Spleen (tissue), 11 donors: Measurements from ENCODE around the gene CLCNKA. TPM values are rescaled to one million over a fixed set of nuclear protein-coding genes. Genes with fewer than 3 reads are reported as not detected.

ENCODE experiments used
- DNase-seq: peaks from one replicate; pipeline ENCODE4 v3.0.0-alpha.2; 2020
- H3K27ac ChIP-seq, 8 donors: fragments of 200-600 bp; sonication (generic) in 7 of 8; 1 replicate in 4 of 8; 2 replicates in 4 of 8; pipeline versions ENCODE4 v1.5.0 to v1.8.0; 2016 to 2021; ENCODE audit warnings: inconsistent platforms in 4 of 8, mild to moderate bottlenecking in 4 of 8, moderate library complexity in 1 of 8
- H3K27me3 ChIP-seq, 7 donors: fragments of 200-600 bp; sonication (generic) in 6 of 7; replicated peaks in 1 of 7; 1 replicate in 4 of 7; 2 replicates in 3 of 7; pipeline versions ENCODE4 v1.5.0 to v1.8.0; 2016 to 2021; ENCODE audit warnings: inconsistent platforms in 3 of 7, mild to moderate bottlenecking in 1 of 7
- H3K36me3 ChIP-seq, 6 donors: fragments of 200-600 bp; sonication (generic) in 5 of 6; 1 replicate in 4 of 6; 2 replicates in 2 of 6; pipeline versions ENCODE4 v1.5.0 to v1.8.0; 2016 to 2021; ENCODE audit warnings: inconsistent platforms in 2 of 6
- H3K4me1 ChIP-seq, 6 donors: fragments of 200-600 bp; sonication (generic) in 5 of 6; 1 replicate in 3 of 6; 2 replicates in 3 of 6; pipeline versions ENCODE4 v1.5.0 to v1.8.0; 2016 to 2021; ENCODE audit warnings: inconsistent platforms in 3 of 6
- H3K4me3 ChIP-seq, 8 donors: fragments of 200-600 bp; sonication (generic) in 7 of 8; 1 replicate in 4 of 8; 2 replicates in 4 of 8; pipeline versions ENCODE4 v1.5.0 to v1.8.0; 2016 to 2021; ENCODE audit warnings: inconsistent platforms in 4 of 8, mild to moderate bottlenecking in 4 of 8, moderate library complexity in 2 of 8
- H3K9me3 ChIP-seq, 8 donors: fragments of 200-600 bp; sonication (generic) in 7 of 8; 1 replicate in 4 of 8; 2 replicates in 4 of 8; pipeline versions ENCODE4 v1.5.0 to v1.8.0; 2016 to 2021; ENCODE audit warnings: inconsistent platforms in 4 of 8
- CTCF ChIP-seq, 11 experiments: fragments of 200-600 bp in 7 of 11; fragments of 450-650 bp in 4 of 11; sonication (generic) in 4 of 11; IDR thresholded peaks in 8 of 11; conservative IDR thresholded peaks in 3 of 11; 1 replicate in 7 of 11; 2 replicates in 4 of 11; pipeline versions ENCODE4 v1.4.0 to v1.8.0; 2016 to 2021; ENCODE audit warnings: antibody characterized with exemption in 11 of 11, inconsistent platforms in 4 of 11, mild to moderate bottlenecking in 1 of 11
- POLR2A ChIP-seq, 3 donors: fragments of 450-650 bp; IDR thresholded peaks; one replicate each; pipeline ENCODE4 v1.5.1; 2017; ENCODE audit warnings: antibody characterized with exemption in 3 of 3, mild to moderate bottlenecking in 1 of 3
- POLR2AphosphoS5 ChIP-seq, 3 donors: sonication (generic); formaldehyde crosslinking; IDR thresholded peaks; one replicate each; pipeline ENCODE4 v1.5.1; 2017; ENCODE audit warnings: antibody characterized with exemption in 3 of 3
- WGBS, 5 donors: extraction: QIAGEN DNeasy Blood & Tissue Kit in 3 of 5; methylation state at CpG; one replicate each; pipeline versions ENCODE4 v1.1.5 to v1.1.7; 2013 to 2018; 5-methylcytosine and 5-hydroxymethylcytosine counted together
- intact Hi-C: fragments of 100-400 bp; cut with DNase I; formaldehyde crosslinking; loops from one replicate; pipeline ENCODE4 v1.15.0; 2023; ENCODE audit warnings: low total_unique reads
- polyA plus RNA-seq, 3 donors: library from polyadenylated mRNA; stranded (reverse); fragments of 200-250 nt; gene quantifications; one replicate each; pipeline ENCODE4 v1.2.1, GENCODE V29; 2013
- total RNA-seq, 7 donors: library from RNA; depleted of rRNA in 3 of 7; stranded (reverse); fragments of >200 nt in 3 of 7; fragmentation: NEBNext Ultra II Directional in 4 of 7; extraction: Animal tissue kit (Norgen Biotek cat#: 25700) in 4 of 7; gene quantifications; one replicate each; pipeline versions ENCODE4 v1.1.0 to v1.2.1, GENCODE V29; 2016 to 2021
- donor health status: healthy with polysubstance abuse.
- donor health status: DM: no; HTN: no; CAD: no; lungs with moderate emphysema.
- donor health status: DM: no; HTN: no; CAD: no.
- donor health status: Bipolar disorder and iron deficiency.
- donor health status: healthy.
- donor health status: DM: no; HTN: no; CAD: no.
- donor health status: DM: yes; HTN: yes; CAD: no.

CLCNKA gene
- total and polyA plus RNA-seq, 10 donors: 0.19 to 0.50 (median 0.30) TPM; not detected in 4

- TF ChIP-seq POLR2AphosphoS5 (IDR thresholded peaks at IDR 0.05) (no peak), POLR2A (IDR thresholded peaks at IDR 0.05) (no peak), CTCF (IDR thresholded peaks at IDR 0.05 in 8 of 11, conservative IDR thresholded peaks at IDR 0.05 in 3 of 11) (no peak)
- Histone ChIP-seq H3K27me3 (peaks cover 0 to 35% (median 12%) of the 10 kb centered on the region in 7 donors), H3K27ac (no peak overlapping the region), H3K4me1 (peaks cover 3 to 37% (median 23%) of the 10 kb centered on the region in 6 donors), H3K9me3 (no peaks in the 10 kb centered on the region), H3K36me3 (no peaks in the 10 kb centered on the region), H3K4me3 (no peak overlapping the region)
- WGBS, 5 donors: 82 to 93% (median 86%) methylated on average over 12 of the region's 12 CpGs
- no peak for DNase-seq
- intact Hi-C loops: no loop called here
Measured at GRCh38 chr1:16077406-16078245, 55.8 kb downstream of the CLCNKA start.

DNA sequence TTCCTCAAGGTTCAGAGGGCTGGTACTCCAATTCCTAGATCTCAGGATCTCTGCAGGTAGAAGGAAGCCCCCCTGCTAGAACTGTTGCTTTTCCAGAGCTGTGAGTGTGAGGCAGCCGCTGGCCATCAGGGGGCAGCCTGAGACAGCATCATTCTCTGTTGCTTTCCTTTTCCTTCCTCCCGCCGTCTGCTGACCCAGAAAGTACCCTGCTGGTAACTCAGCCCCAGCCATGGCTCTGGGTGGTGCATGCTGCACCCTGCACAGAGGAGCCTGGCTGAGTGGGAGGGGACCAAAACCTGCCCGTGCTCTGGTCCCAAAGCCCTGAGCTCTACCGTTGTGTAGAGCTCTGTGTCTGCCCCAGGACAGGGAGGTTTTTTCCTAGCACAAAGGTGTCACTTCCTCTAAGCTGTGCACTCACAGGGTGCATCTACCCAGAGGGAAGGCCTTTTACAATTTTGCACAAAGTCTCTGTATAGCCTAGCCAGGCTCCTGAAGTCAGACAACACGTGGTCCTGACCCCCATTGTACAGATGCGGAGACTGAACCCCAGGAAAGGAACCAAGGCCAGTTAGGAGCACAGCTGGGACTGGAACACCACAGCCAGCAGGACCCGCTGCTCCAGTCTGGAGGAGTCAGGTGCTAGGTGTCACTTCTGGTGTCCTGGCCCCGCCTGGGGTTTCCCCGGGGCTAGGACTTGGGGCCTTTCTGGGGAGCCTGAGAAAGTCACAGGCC lies 57.3 kb downstream of the CLCNKA start:
- peak; percentile 86 for DNase-seq
- Histone ChIP-seq H3K4me3 (peak overlapping the region in 2 of 8 donors; percentile 5 to 58), H3K27ac (peak overlapping the region in 4 of 8 donors; percentile 3 to 55 (median 28)), H3K4me1 (peaks cover 0 to 25% (median 11%) of the 10 kb centered on the region in 6 donors), H3K36me3 (no peaks in the 10 kb centered on the region), H3K9me3 (no peaks in the 10 kb centered on the region), H3K27me3 (peaks cover 0 to 20% (median 0%) of the 10 kb centered on the region in 7 donors)
- intact Hi-C loops: no loop called here
- TF ChIP-seq CTCF (IDR thresholded peaks at IDR 0.05 in 8 of 11, conservative IDR thresholded peaks at IDR 0.05 in 3 of 11) (peak; percentile 68 to 95 (median 86)), POLR2A (IDR thresholded peaks at IDR 0.05) (no peak)
- 23 to 43% (median 37%) methylated on average over 7 to 10 of the region's 10 CpGs for WGBS, 5 donors

GRCh38 chr1:16080422-16081150 lies 58.8 kb downstream of the CLCNKA start:
- WGBS, 5 donors: 83 to 96% (median 91%) methylated on average over 5 of the region's 5 CpGs
- Histone ChIP-seq H3K9me3 (no peaks in the 10 kb centered on the region), H3K4me3 (no peak overlapping the region), H3K27me3 (peaks cover 0 to 5% (median 0%) of the 10 kb centered on the region in 7 donors), H3K36me3 (no peaks in the 10 kb centered on the region), H3K27ac (no peak overlapping the region), H3K4me1 (peaks cover 0 to 20% (median 9%) of the 10 kb centered on the region in 6 donors)
- intact Hi-C loops: no loop called here
- TF ChIP-seq POLR2A (IDR thresholded peaks at IDR 0.05): no peak
- no peak for TF ChIP-seq CTCF (IDR thresholded peaks at IDR 0.05 in 8 of 11, conservative IDR thresholded peaks at IDR 0.05 in 3 of 11)
- TF ChIP-seq POLR2AphosphoS5 (IDR thresholded peaks at IDR 0.05): no peak
- no peak for DNase-seq
